Brain microvascular endothelial cell (primary cell): ENCODE data around the gene PCDHB9.
"Not testable (repeated sequence)": the region's sequence is repeated elsewhere in the genome, so short reads cannot be mapped to it uniquely, and the experiment has no call there.

Source experiments
- DNase-seq: peaks from one replicate; pipeline ENCODE4 v3.0.0-alpha.2; 2020
- H3K27ac ChIP-seq: fragments of 250-450 bp; sonication (Bioruptor Pico); 2 replicates; pipeline ENCODE4 v1.5.1; 2020; ENCODE audit warnings: mild to moderate bottlenecking, moderate library complexity
- H3K27me3 ChIP-seq: fragments of 250-450 bp; sonication (Bioruptor Pico); replicated peaks from 2 replicates; pipeline ENCODE4 v1.5.1; 2020; ENCODE audit warnings: mild to moderate bottlenecking
- H3K36me3 ChIP-seq: fragments of 250-450 bp; sonication (Bioruptor Pico); replicated peaks from 2 replicates; pipeline ENCODE4 v1.5.1; 2020; ENCODE audit warnings: mild to moderate bottlenecking
- H3K4me3 ChIP-seq: 2 replicates; pipeline ENCODE4 v1.5.1; 2011; ENCODE audit warnings: low read depth, mild to moderate bottlenecking, control low read depth, low read length, moderate library complexity
- in situ Hi-C: cut with HindIII; loops from 2 replicates; pipeline ENCODE4 v1.10.0; 2017; ENCODE audit warnings: low sequenced_read_pairs, low pct_ligation_motif_present
- TF ChIP-seq, protein P1 (sequence below): IDR thresholded peaks from 2 replicates; pipeline ENCODE4 v1.5.1; 2011; ENCODE audit warnings: low read depth, mild to moderate bottlenecking, moderate library complexity, low read length, control low read depth, inconsistent platforms; ENCODE audit errors: missing control alignments

Gene PCDHB9

DNA sequence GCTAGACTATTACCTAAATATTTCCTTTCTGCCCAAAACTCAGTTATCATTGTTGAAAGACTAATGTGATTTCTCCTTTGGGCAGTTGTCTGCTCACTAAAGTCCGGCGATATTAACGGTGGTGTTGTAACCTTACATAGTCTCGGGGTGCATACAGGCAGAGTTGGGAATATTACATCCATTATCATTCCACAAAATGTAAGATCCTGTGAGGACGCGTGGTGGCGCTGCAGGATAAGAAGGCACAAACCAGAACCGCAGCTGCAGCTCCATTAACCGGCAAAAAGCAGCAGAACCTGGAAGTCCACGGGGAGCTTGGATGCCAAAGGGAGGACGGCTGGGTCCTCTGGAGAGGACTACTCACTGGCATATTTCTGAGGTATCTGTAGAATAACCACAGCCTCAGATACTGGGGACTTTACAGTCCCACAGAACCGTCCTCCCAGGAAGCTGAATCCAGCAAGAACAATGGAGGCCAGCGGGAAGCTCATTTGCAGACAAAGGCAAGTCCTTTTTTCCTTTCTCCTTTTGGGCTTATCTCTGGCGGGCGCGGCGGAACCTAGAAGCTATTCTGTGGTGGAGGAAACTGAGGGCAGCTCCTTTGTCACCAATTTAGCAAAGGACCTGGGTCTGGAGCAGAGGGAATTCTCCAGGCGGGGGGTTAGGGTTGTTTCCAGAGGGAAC lies 26.8 kb downstream of the PCDHB9 start, which contains the start of gene PCDHB13:
TSS of gene PCDHB13 (plus strand) at position 264 of the 684 bp plus-strand sequence. CDS start at position 469, 205 bp downstream.
- H3K27me3 ChIP-seq, in situ Hi-C loops, H3K27ac ChIP-seq, H3K36me3 ChIP-seq, DNase-seq, H3K4me3 ChIP-seq: not testable (repeated sequence)
- TF ChIP-seq, protein P1, sequence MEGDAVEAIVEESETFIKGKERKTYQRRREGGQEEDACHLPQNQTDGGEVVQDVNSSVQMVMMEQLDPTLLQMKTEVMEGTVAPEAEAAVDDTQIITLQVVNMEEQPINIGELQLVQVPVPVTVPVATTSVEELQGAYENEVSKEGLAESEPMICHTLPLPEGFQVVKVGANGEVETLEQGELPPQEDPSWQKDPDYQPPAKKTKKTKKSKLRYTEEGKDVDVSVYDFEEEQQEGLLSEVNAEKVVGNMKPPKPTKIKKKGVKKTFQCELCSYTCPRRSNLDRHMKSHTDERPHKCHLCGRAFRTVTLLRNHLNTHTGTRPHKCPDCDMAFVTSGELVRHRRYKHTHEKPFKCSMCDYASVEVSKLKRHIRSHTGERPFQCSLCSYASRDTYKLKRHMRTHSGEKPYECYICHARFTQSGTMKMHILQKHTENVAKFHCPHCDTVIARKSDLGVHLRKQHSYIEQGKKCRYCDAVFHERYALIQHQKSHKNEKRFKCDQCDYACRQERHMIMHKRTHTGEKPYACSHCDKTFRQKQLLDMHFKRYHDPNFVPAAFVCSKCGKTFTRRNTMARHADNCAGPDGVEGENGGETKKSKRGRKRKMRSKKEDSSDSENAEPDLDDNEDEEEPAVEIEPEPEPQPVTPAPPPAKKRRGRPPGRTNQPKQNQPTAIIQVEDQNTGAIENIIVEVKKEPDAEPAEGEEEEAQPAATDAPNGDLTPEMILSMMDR = peak; percentile 8

DNA sequence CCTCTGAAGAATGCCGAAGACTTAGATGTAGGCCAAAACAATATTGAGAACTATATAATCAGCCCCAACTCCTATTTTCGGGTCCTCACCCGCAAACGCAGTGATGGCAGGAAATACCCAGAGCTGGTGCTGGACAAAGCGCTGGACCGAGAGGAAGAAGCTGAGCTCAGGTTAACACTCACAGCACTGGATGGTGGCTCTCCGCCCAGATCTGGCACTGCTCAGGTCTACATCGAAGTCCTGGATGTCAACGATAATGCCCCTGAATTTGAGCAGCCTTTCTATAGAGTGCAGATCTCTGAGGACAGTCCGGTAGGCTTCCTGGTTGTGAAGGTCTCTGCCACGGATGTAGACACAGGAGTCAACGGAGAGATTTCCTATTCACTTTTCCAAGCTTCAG lies 27.6 kb downstream of the PCDHB9 start:
- H3K36me3 ChIP-seq, H3K27ac ChIP-seq, in situ Hi-C loops, DNase-seq, H3K4me3 ChIP-seq, H3K27me3 ChIP-seq: not testable (repeated sequence)

DNA sequence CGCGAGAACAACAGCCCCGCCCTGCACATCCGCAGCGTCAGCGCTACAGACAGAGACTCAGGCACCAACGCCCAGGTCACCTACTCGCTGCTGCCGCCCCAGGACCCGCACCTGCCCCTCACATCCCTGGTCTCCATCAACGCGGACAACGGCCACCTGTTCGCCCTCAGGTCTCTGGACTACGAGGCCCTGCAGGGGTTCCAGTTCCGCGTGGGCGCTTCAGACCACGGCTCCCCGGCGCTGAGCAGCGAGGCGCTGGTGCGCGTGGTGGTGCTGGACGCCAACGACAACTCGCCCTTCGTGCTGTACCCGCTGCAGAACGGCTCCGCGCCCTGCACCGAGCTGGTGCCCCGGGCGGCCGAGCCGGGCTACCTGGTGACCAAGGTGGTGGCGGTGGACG lies 28.5 kb downstream of the PCDHB9 start:
- H3K27ac ChIP-seq, H3K36me3 ChIP-seq, DNase-seq, H3K27me3 ChIP-seq, H3K4me3 ChIP-seq, in situ Hi-C loops: not testable (repeated sequence)

DNA sequence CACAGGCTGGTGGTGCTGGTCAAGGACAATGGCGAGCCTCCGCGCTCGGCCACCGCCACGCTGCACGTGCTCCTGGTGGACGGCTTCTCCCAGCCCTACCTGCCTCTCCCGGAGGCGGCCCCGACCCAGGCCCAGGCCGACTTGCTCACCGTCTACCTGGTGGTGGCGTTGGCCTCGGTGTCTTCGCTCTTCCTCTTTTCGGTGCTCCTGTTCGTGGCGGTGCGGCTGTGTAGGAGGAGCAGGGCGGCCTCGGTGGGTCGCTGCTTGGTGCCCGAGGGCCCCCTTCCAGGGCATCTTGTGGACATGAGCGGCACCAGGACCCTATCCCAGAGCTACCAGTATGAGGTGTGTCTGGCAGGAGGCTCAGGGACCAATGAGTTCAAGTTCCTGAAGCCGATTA lies 29.1 kb downstream of the PCDHB9 start:
- H3K36me3 ChIP-seq, DNase-seq, in situ Hi-C loops, H3K27me3 ChIP-seq, H3K4me3 ChIP-seq, H3K27ac ChIP-seq: not testable (repeated sequence)

DNA sequence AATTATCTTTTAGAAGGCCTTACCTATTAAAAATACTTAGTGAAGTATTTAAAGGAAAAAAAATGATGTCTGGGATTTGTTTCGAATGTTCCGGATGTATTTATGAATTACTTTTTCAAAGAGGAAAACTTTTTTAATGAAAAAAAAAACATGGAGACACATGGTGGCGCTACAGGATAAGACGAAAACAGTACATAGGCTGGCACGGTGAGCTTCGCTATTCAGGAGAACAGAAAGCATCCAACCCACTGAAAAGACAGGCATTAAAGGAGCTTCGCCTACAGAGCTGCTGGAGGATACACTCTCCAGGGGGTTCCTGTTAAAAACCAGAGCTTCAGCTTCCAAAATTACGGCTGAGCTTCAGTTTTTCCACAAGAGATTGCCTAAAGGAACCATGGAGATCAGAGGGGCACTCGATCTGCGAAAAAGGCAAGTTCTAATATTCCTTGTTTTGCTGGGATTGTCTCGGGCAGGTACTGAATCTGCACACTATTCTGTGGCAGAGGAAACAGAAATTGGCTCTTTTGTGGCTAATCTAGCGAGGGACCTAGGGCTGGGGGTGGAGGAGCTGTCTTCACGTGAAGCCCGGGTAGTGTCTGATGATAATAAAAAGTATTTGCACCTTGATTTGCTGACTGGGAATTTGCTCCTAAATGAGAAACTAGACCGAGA lies 36.3 kb downstream of the PCDHB9 start, which contains the start of gene PCDHB14:
TSS of gene PCDHB14 (plus strand) at position 232 of the 672 bp plus-strand sequence. CDS start at position 395, 163 bp downstream.
- in situ Hi-C loops = no loop called here
- Histone ChIP-seq H3K27me3 (no peaks in the 10 kb centered on the region), H3K27ac (no peak within 1 kb of the TSS), H3K36me3 (no peaks in the 10 kb centered on the region), H3K4me3 (no peak within 1 kb of the TSS)
- DNase-seq = no peak
- TF ChIP-seq, protein P1 = no peak

DNA sequence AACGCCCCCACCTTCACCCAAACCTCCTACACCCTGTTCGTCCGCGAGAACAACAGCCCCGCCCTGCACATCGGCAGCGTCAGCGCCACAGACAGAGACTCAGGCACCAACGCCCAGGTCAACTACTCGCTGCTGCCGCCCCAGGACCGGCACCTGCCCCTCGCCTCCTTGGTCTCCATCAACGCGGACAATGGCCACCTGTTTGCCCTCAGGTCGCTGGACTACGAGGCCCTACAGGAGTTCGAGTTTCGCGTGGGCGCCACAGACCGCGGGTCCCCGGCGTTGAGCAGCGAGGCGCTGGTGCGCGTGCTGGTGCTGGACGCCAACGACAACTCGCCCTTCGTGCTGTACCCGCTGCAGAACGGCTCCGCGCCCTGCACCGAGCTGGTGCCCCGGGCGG lies 37.9 kb downstream of the PCDHB9 start:
- H3K27me3 ChIP-seq, H3K36me3 ChIP-seq, DNase-seq, H3K27ac ChIP-seq, in situ Hi-C loops, H3K4me3 ChIP-seq: not testable (repeated sequence)

DNA sequence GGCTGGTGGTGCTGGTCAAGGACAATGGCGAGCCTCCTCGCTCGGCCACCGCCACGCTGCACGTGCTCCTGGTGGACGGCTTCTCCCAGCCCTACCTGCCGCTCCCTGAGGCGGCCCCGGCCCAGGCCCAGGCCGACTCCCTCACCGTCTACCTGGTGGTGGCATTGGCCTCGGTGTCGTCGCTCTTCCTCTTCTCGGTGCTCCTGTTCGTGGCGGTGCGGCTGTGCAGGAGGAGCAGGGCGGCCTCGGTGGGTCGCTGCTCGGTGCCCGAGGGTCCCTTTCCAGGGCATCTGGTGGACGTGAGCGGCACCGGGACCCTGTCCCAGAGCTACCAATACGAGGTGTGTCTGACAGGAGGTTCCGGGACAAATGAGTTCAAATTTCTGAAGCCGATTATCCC lies 38.5 kb downstream of the PCDHB9 start:
- in situ Hi-C loops, H3K4me3 ChIP-seq, H3K27me3 ChIP-seq, DNase-seq, H3K36me3 ChIP-seq, H3K27ac ChIP-seq: not testable (repeated sequence)

DNA sequence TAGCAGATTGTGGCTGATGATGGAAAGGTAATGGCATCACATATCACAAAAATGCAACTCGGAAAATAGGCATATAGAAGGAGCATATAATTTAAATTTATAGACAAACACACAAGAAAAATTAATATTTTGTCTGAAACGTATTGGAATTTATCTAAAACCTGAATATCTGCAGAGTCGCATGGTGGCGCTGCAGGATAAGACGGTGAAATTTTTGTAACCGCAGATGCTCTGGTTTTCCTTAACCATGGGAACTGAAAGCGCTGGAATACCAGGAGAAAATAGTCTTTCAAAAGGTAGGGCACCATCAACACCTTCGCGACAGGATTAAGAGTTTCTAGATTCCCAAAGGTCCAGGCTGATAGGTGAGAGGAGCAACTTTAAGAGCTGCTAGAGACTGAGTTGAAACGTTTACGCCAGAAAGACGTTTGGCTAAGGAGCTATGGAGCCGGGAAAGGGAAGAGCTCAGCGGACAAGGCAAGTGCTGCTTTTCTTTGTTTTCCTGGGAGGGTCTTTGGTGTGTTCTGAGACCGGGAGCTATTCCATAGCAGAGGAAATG lies 47.2 kb downstream of the PCDHB9 start:
- no peak for DNase-seq
- in situ Hi-C loops = no loop called here
- no peaks in the 10 kb centered on the region for H3K36me3 ChIP-seq
- no peak overlapping the region for H3K27ac ChIP-seq
- TF ChIP-seq, protein P1 = peak; percentile 19
- H3K27me3 ChIP-seq = no peaks in the 10 kb centered on the region
- no peak overlapping the region for H3K4me3 ChIP-seq

DNA sequence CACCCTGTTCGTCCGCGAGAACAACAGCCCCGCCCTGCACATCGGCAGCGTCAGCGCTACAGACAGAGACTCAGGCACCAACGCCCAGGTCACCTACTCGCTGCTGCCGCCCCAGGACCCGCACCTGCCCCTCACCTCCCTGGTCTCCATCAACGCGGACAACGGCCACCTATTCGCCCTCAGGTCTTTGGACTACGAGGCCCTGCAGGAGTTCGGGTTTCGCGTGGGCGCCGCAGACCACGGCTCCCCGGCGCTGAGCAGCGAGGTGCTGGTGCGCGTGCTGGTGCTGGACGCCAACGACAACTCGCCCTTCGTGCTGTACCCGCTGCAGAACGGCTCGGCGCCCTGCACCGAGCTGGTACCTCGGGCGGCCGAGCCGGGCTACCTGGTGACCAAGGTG lies 49.0 kb downstream of the PCDHB9 start:
- in situ Hi-C loops, H3K27ac ChIP-seq, H3K27me3 ChIP-seq, H3K4me3 ChIP-seq, DNase-seq, H3K36me3 ChIP-seq: not testable (repeated sequence)
